UCSD-AML1 (cell line): ENCODE data around the gene SS18L1.

Experiments used
- DNase-seq: peaks from one replicate; lab custom pipeline; 2025; ENCODE audit not compliant: unreplicated experiment; lab: John Stamatoyannopoulos, UW

Gene SS18L1

DNA sequence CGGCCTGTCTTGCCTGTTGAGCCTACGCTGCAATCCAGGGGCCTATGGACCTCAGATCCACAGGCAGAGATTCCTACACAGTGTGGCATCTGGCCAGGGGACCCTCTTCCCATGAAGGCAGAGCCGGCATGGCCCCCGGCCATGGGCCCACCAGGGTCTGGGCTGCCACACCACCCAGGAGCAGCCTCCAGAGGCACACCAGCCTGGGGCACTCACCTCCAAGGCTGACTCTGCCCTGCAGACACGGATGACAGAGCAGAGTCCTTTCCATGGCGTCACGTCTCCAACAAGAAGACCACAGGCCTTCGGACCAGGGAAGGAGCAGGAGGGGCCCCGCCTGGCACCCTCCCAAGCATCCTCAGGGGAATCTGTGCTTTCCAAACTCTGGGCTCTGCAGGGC lies 80.0 kb downstream of the SS18L1 start:
- DNase-seq: no peak

DNA sequence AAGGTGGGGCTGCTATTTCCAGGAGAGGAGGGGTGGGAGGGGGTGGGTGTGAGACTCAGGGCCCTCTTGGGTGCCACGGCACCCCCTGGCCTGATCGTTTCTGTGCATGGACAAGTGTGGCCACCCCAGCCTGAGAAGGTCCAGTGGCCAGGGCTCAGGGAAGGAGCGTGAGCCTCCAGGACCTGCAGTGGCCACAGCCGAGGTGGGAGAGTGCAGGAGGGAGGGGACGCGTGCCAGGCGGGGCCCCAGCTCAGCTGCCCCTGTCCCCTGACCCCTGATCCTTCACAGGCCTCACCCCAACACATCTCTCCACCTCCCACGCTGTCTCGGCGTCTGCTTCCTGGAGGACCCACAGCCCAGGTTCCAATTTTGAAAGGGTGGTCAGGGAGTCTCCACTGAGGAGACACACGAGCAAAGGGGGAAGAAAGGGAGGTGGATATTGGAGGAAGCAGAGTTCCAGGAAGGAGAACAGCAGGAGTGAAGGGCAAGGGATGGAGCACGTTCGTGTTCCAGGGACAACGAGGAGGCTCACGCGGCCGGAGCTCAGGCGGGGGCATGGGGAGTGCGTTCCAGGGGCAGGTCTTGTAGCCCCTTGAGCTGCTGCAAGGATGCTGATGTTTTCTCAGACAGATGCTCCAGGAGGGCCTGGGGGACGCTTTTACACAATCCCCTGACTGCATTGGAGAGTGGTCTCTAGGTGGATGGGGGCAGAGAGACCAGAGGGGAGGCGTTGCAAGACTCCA lies 80.7 kb downstream of the SS18L1 start:
- no peak for DNase-seq

DNA sequence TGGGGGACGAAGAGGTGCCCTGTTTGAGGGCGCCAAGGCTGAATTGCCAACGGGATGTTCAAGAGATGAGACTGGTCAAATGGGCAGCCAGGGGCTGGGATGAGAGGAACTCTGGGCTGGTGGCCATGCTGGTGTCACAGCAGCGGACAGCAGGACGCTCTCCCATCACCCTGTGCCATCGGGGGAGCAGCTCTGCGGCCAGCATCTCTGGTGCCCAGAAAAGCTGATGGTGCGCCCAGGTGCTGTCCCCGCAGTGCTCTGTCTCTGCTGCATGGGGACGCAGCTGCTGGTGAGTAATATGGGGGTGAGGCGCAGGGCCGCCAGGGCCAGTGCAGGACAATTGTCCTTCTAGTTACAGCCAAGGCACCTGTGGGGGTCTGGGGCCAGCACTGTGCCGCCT lies 81.5 kb downstream of the SS18L1 start:
- DNase-seq: no peak

DNA sequence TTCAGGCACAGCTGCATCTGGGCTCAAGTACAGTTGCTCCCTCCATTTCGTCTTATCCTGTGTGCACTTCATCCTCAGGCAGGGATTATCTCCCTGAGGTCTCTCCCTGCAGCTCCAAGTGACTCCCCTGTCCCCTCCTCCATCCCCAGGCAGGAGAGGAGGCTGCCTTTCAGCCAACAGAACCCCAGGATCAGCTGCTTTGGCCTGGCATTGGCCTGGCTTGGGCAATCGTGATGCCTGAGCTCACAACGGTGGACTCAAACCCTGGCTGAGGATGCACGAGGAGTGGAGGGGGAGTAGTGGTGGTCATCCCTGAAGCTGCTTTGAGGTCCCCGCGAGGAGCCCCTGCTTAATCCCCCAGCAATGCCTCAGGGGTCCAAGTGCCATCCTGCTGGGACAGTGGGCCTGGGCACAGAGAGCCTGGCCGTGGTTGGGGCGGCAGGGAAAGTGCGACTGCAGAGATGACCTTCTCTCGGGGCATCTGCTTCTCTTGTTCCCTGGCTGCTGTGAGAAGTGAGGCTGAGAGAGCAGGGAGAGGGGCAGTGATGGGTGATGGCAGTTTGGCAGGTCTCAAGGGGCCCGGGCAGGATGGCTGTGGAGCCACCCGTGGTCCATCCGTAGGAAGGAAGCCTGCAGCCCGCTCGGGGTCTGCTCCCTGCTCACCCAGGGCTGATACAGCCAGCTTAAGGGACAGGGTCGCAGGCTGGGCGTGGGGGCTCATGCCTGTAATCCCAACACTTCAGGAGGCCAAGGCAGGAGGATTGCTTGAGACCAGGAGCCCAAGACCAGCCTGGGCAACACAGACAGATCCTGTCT lies 82.5 kb downstream of the SS18L1 start:
- no peak for DNase-seq

DNA sequence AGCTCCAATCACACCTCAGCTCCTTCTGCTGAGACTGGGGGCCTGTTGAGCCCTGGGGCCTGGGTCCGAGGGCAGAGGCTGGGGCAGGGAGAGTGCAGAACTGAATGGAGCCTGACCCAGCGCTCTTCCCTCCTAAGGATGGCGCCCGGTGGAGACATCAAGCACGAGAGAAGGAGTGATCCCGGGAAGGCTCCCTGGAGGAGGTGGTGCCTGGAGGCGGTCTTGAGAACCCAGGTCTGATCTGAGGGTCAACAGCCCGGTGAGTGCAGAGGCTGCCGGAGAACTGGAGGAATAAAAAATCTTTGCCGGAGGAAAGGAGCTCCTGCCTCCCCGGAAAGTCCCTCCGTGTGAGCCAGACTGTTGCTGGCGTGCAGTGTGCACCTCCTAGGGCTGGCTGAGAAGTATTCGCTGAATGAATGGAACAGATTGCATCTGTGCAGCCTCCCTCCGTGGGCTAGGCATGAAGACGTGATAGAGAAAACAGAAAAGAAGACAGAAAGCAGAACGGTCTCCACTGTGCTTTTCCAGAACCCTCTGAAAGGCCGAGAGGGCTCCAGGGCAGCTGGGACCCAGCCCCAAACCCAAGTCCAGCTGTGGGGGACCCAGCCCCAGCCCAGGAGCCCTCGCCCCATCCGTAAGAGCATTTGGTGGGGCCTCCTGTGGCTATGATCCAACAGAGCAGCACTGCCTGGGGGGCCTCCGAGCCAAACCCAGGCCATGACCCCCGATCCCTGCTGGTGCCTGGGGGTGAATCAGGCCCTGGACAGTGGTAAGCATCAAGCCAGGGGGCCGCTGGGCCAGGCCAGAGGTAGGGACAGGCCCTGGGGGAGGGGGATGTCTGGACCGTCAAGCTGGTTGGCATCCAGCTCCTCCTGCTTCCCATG lies 83.4 kb downstream of the SS18L1 start:
- no peak for DNase-seq

DNA sequence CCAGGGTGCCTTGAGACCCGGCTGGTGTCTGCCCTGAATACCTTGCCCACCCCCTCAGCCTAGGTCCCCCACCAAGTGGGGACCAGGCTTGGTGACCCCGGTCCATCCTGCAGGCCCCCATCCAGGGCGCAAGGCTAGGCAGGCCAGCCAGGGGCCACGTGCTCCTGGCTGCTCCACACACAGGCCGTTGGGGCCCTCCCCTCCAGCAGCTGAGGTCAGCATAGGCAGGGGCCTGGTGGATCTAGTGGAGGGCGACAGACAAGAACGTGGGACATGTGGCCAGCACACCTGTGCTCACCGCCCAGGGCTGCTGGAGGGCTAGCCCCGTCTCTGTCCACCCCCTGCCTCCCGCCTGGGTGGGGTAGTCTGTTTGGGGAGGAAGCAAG lies 84.0 kb downstream of the SS18L1 start:
- no peak for DNase-seq

DNA sequence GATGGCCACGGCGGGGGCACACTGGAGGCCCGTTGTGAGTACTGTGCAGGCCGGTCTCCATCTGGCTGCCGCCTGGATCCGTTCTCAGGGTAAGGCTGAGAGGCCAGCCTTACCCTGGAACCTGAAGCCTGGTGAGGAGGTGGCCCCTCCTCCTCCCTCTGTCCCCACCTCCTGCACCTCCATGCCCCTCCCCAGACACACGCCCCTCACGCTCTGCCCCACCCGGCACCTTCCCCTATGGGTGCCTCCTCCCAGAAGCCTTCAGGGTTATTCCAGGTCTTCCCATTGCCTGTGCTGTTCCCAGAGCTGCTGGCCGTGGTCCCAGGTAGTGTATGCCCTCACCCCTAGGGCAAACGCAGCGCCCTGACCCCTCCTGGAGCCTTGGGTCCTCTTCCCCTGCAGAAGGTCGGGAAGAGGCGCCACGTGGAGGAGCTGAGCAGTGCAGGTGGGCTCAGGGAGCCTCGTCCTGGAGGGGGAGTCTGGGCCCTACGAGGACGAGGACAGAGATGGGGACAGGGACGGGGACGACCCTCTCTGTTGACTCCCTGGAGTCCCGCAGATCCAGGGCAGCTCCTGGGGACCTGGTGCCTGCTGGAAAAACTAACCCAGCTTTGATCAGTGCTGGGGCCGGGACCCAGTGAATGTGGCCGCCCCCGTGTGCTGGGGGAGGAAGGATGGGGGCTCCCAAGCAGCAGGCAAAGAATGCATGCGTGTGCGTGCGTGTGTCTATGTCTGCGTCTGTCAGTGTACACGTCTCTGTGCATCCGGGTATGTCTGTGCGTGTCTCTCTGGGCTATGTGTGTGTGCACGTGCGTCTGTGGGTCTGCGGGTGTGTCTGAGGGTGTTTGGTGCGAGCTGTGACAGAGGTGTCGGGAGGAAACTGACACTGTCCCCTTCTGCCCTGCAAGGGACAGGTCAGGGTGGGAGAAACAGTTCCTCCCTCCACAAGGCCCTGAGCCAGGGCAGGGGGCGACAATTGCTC lies 84.7 kb downstream of the SS18L1 start:
- DNase-seq: no peak

DNA sequence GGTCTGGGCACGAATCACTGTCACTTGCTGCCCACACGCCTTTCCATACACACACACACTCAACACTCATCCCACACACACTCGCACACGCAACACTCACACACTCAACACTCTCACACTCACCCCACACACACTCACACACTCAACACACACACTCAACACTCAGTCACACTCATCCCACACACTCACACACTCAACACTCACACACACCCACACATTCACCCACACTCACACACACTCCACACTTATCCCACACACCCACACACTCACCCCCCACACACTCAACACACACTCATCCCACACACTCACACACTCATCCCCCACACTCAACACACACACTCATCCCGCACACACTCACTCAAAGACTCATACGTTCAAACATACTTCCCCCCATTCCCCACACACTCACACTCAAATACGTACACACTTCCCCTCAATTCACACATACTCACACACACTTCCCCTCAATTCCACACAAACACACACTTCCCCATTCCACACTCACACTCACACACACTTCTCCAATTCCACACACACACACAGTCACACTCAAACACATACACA lies 85.5 kb downstream of the SS18L1 start:
- DNase-seq: no peak

DNA sequence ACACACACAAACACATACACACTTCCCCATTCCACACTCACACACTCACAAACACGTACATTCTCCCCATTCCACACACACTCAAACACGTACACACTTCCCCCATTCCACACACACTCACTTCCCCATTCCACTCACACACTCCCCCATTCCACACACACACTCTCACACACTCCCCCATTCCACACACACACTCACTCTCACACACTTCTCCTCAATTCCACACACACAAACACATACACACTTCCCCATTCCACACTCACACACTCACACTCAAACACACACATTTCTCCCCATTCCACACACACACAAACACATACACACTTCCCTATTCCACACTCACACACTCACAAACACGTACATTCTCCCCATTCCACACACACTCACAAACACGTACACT lies 86.1 kb downstream of the SS18L1 start:
- no peak for DNase-seq

DNA sequence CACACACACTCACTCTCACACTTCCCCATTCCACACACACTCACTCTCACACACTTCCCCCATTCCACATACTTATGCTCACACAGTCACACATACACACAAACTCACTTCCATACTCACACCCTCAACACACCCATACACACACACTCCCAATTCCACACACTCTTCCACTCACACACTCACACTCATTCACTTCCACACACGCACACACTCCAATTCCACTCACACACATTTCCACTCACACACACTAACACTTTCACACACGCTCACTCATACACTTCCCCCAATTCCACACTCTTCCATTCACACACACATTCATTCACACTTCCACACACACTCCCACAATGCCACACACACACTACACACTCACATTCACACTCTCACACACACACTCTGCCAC lies 86.7 kb downstream of the SS18L1 start:
- no peak for DNase-seq

DNA sequence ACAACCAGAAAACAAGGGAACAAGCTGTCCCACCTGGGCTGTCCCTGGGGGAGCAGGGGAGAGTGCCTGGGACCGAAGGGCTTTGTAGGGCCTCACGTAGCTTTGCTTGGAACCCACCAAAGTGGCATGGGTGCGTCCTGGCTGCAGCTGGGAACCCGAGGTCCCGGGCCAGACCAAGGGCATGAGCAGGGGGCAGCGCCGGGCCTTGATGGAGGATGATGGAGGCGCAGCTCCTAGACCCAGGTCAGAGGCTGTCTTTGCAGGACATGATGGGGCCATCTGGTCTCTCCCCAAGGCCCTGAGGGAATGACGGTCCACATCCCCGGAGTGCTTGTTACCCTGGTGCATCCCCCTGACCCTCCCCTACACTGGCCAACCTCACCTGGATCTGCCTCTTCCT lies 87.1 kb downstream of the SS18L1 start:
- DNase-seq: no peak

DNA sequence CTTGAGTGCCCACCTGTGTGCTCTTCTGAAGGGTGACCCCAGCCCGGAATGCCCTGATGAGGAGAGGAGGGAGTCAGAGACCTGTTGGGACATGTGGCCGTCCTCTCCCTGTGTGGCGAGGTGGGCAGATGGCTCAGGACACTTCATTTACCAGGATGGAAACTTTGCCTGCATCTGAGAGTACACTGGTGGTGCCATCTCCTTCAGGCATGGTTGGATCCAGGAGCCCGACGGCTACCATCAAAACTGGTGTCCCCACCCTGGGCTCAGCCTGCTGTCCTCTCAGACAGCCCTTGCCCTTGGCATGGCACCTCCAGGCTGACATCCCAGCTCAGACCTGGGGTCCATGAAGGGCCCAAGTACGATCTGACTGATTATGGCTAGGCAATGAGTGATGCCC lies 87.7 kb downstream of the SS18L1 start:
- no peak for DNase-seq
